Erythroblast (primary cell): ENCODE data around the gene PLEKHG2.

Experiments
- GATA1 ChIP-seq: IDR thresholded peaks from 2 replicates; pipeline ENCODE4 v1.6.1; 2011; ENCODE audit warnings: low read depth, mild to moderate bottlenecking, control low read depth, low read length, moderate library complexity
- POLR2A ChIP-seq: IDR thresholded peaks from 2 replicates; pipeline ENCODE4 v1.6.1; 2011; ENCODE audit warnings: mild to moderate bottlenecking, low read length

- TF ChIP-seq POLR2A, result no peak
- no peak for TF ChIP-seq GATA1
Observed at GRCh38 chr19:39438270-39438934, 25.9 kb downstream of the PLEKHG2 start.
